HFFc6 (cell line): Measurements from ENCODE around the gene TNPO1. TPM values are rescaled to one million over a fixed set of nuclear protein-coding genes. Genes with fewer than 3 reads are reported as not detected.

ENCODE experiments used
- DNase-seq: peaks from one replicate; pipeline ENCODE4 v3.0.0-alpha.2; 2018
- H3K27ac Mint-ChIP-seq: 2 replicates; pipeline ENCODE4 v1.8.0; 2020; ENCODE audit warnings: mild to moderate bottlenecking, mixed read lengths
- H3K27me3 Mint-ChIP-seq: 2 replicates; pipeline ENCODE4 v1.8.0; 2021; ENCODE audit warnings: mild to moderate bottlenecking, moderate library complexity, mixed read lengths; ENCODE audit not compliant: insufficient read depth
- H3K36me3 Mint-ChIP-seq: 2 replicates; pipeline ENCODE4 v1.8.0; 2021; ENCODE audit warnings: low read depth, mixed read lengths
- H3K4me1 Mint-ChIP-seq: 2 replicates; pipeline ENCODE4 v1.8.0; 2020; ENCODE audit warnings: low read depth, mixed read lengths
- H3K4me3 Mint-ChIP-seq: 2 replicates; pipeline ENCODE4 v1.8.0; 2020; ENCODE audit warnings: mild to moderate bottlenecking, moderate library complexity, mixed read lengths
- H3K9me3 Mint-ChIP-seq: 2 replicates; pipeline ENCODE4 v1.8.0; 2020; ENCODE audit warnings: mild to moderate bottlenecking, mixed read lengths
- CTCF ChIP-seq: fragments of 200-600 bp; sonication (generic); IDR thresholded peaks from 2 replicates; pipeline ENCODE4 v1.5.0; 2021; ENCODE audit warnings: antibody characterized with exemption, mild to moderate bottlenecking
- total RNA-seq, 6 experiments: library from RNA; stranded (reverse); fragmentation: NEBNext Ultra II Directional; extraction: Animal tissue kit (Norgen Biotek cat#: 25700); gene quantifications; 2 replicates in 1 of 6; 3 replicates in 5 of 6; pipeline ENCODE4 v1.2.3, GENCODE V29; 2021

TNPO1 gene
- total RNA-seq, 6 experiments from 2014 or later, result 149 to 194 (median 182) TPM

- Mint-ChIP-seq H3K27ac (peak overlapping the region; percentile 38), H3K4me1 (peaks cover 26% of the 10 kb centered on the region)
- peak; percentile 44 for DNase-seq
Measured at GRCh38 chr5:72818866-72819534, 2.5 kb downstream of the TNPO1 start.

GRCh38 chr5:72821776-72822175, 5.3 kb downstream of the TNPO1 start:
- no peak for TF ChIP-seq CTCF
- no peaks in the 10 kb centered on the region for H3K27me3 Mint-ChIP-seq
- H3K4me3 Mint-ChIP-seq, result peak overlapping the region; percentile 20; the same call in 1 of the 2 replicates
- H3K9me3 Mint-ChIP-seq, result no peaks in the 10 kb centered on the region
- no peak for DNase-seq
- H3K27ac Mint-ChIP-seq, result peak overlapping the region; percentile 51
- H3K36me3 Mint-ChIP-seq, result no peaks in the 10 kb centered on the region
- peaks cover 18% of the 10 kb centered on the region for H3K4me1 Mint-ChIP-seq

More at GRCh38 chr5:72818866-72819534, 2.5 kb downstream of the TNPO1 start:
- Mint-ChIP-seq H3K9me3 (no peaks in the 10 kb centered on the region), H3K4me3 (peak overlapping the region; percentile 100), H3K36me3 (no peaks in the 10 kb centered on the region), H3K27me3 (no peaks in the 10 kb centered on the region)
- TF ChIP-seq CTCF, result peak; percentile 82

GRCh38 chr5:72822944-72823343, 6.5 kb downstream of the TNPO1 start:
- Mint-ChIP-seq H3K36me3 (no peaks in the 10 kb centered on the region), H3K4me3 (no peak overlapping the region), H3K4me1 (peaks cover 17% of the 10 kb centered on the region), H3K27ac (no peak overlapping the region), H3K9me3 (no peaks in the 10 kb centered on the region), H3K27me3 (no peaks in the 10 kb centered on the region)
- DNase-seq, result no peak
- no peak for TF ChIP-seq CTCF

GRCh38 chr5:72829707-72830106, 13.2 kb downstream of the TNPO1 start:
- Mint-ChIP-seq H3K27ac (no peak overlapping the region), H3K4me3 (no peak overlapping the region), H3K36me3 (no peaks in the 10 kb centered on the region), H3K4me1 (peaks cover 8% of the 10 kb centered on the region), H3K9me3 (no peaks in the 10 kb centered on the region), H3K27me3 (no peaks in the 10 kb centered on the region)
- TF ChIP-seq CTCF, result no peak
- no peak for DNase-seq

- Mint-ChIP-seq H3K36me3 (no peaks in the 10 kb centered on the region), H3K4me3 (no peak overlapping the region), H3K9me3 (no peaks in the 10 kb centered on the region), H3K27ac (no peak overlapping the region), H3K27me3 (no peaks in the 10 kb centered on the region), H3K4me1 (peaks cover 14% of the 10 kb centered on the region)
- no peak for DNase-seq
- no peak for TF ChIP-seq CTCF
Measured at GRCh38 chr5:72830362-72830761, 13.9 kb downstream of the TNPO1 start.
